Endothelial cell of hepatic sinusoid (primary cell): Measurements from ENCODE around the gene BOLA2B.
"Not testable (repeated sequence)": the region's sequence is repeated elsewhere in the genome, so short reads cannot be mapped to it uniquely, and the experiment has no call there.

ENCODE experiments used
- in situ Hi-C: cut with HindIII; loops from 2 replicates; pipeline ENCODE4 v1.10.0; 2017; ENCODE audit warnings: low sequenced_read_pairs

Gene BOLA2B

GRCh38 chr16:30184891-30185682 is 8.4 kb downstream of the BOLA2B start:
- in situ Hi-C loops = no loop called here

- in situ Hi-C loops = no loop called here
These were observed 9.2 kb downstream of the BOLA2B start for GRCh38 chr16:30184096-30184890.

- in situ Hi-C loops = no loop called here
These were observed 10.0 kb downstream of the BOLA2B start, which contains the start of gene CORO1A for GRCh38 chr16:30183233-30184095. TSS of gene CORO1A (plus strand) at chr16:30183602. CDS start at chr16:30185210, 1,608 bp downstream.

- in situ Hi-C loops = no loop called here
These were observed 12.7 kb downstream of the BOLA2B start for GRCh38 chr16:30180741-30181140.

GRCh38 chr16:30179931-30180330 is 13.5 kb downstream of the BOLA2B start:
- in situ Hi-C loops = no loop called here

- in situ Hi-C loops = no loop called here
These were observed 14.3 kb downstream of the BOLA2B start for GRCh38 chr16:30179195-30179594.

- in situ Hi-C loops = not testable (repeated sequence)
These were observed 16.6 kb downstream of the BOLA2B start for GRCh38 chr16:30176876-30177275.

GRCh38 chr16:30173054-30173453 is 20.4 kb downstream of the BOLA2B start:
- in situ Hi-C loops = no loop called here

- in situ Hi-C loops = not testable (repeated sequence)
These were observed 23.3 kb downstream of the BOLA2B start for GRCh38 chr16:30170145-30170544.

GRCh38 chr16:30169416-30169815 is 24.1 kb downstream of the BOLA2B start:
- in situ Hi-C loops = not testable (repeated sequence)

- in situ Hi-C loops = not testable (repeated sequence)
These were observed 24.7 kb downstream of the BOLA2B start for GRCh38 chr16:30168746-30169145.

GRCh38 chr16:30166202-30166902 is 27.1 kb downstream of the BOLA2B start:
- in situ Hi-C loops = no loop called here

- in situ Hi-C loops = no loop called here
These were observed 29.9 kb downstream of the BOLA2B start for GRCh38 chr16:30163538-30163937.

- in situ Hi-C loops = no loop called here
These were observed 36.3 kb downstream of the BOLA2B start for GRCh38 chr16:30157214-30157613.

GRCh38 chr16:30155188-30155587 is 38.3 kb downstream of the BOLA2B start:
- in situ Hi-C loops = no loop called here

- in situ Hi-C loops = no loop called here
These were observed 40.9 kb downstream of the BOLA2B start for GRCh38 chr16:30152517-30152916.

- in situ Hi-C loops = no loop called here
These were observed 42.4 kb downstream of the BOLA2B start for GRCh38 chr16:30151091-30151490.

GRCh38 chr16:30149250-30149930 is 44.1 kb downstream of the BOLA2B start:
- in situ Hi-C loops = no loop called here

GRCh38 chr16:30147843-30148510 is 45.5 kb downstream of the BOLA2B start:
- in situ Hi-C loops = no loop called here
